ENCODE measurements around the gene FOXO6.
A peak's percentile ranks its signal among the peaks of the same experiment; 100 is the strongest.

Gene FOXO6

GRCh38 chr1:41360786-41361494 lies at the start of gene FOXO6:
FOXO6 (plus strand) TSS chr1:41361434.
- Mint-ChIP-seq H3K27me3 (peaks cover 34% of the 10 kb centered on the region), H3K4me1 (ENCODE audit: low read depth) (peaks cover 9% of the 10 kb centered on the region), H3K9me3 (no peaks in the 10 kb centered on the region), H3K36me3 (ENCODE audit: low read depth) (no peaks in the 10 kb centered on the region), H3K27ac (no peak within 1 kb of the TSS), H3K4me3 (peak within 1 kb of the TSS; percentile 60)

GRCh38 chr1:41312991-41313645 lies 48.1 kb upstream of the FOXO6 start:
- Mint-ChIP-seq H3K9me3 (peaks cover 4% of the 10 kb centered on the region), H3K27ac (no peak overlapping the region), H3K27me3 (no peaks in the 10 kb centered on the region), H3K36me3 (ENCODE audit: low read depth) (no peaks in the 10 kb centered on the region), H3K4me1 (ENCODE audit: low read depth) (no peaks in the 10 kb centered on the region), H3K4me3 (no peak overlapping the region)

- Mint-ChIP-seq H3K4me3 (no peak overlapping the region), H3K36me3 (ENCODE audit: low read depth) (no peaks in the 10 kb centered on the region), H3K9me3 (no peaks in the 10 kb centered on the region), H3K27me3 (no peaks in the 10 kb centered on the region), H3K27ac (no peak overlapping the region), H3K4me1 (ENCODE audit: low read depth) (no peaks in the 10 kb centered on the region)
Measured at GRCh38 chr1:41313661-41314131, 47.5 kb upstream of the FOXO6 start.

GRCh38 chr1:41314376-41315145 lies 46.7 kb upstream of the FOXO6 start:
- Mint-ChIP-seq H3K27ac (no peak overlapping the region), H3K4me1 (ENCODE audit: low read depth) (no peaks in the 10 kb centered on the region), H3K4me3 (no peak overlapping the region), H3K36me3 (ENCODE audit: low read depth) (no peaks in the 10 kb centered on the region), H3K27me3 (no peaks in the 10 kb centered on the region), H3K9me3 (no peaks in the 10 kb centered on the region)

GRCh38 chr1:41315146-41315822 lies 46.0 kb upstream of the FOXO6 start:
- Mint-ChIP-seq H3K4me3 (no peak overlapping the region), H3K36me3 (ENCODE audit: low read depth) (no peaks in the 10 kb centered on the region), H3K9me3 (no peaks in the 10 kb centered on the region)

GRCh38 chr1:41315871-41316270 lies 45.4 kb upstream of the FOXO6 start:
- no peaks in the 10 kb centered on the region for H3K9me3 Mint-ChIP-seq
- no peaks in the 10 kb centered on the region for H3K36me3 Mint-ChIP-seq (ENCODE audit: low read depth)
- no peak overlapping the region for H3K4me3 Mint-ChIP-seq
- H3K27ac Mint-ChIP-seq, result no peak overlapping the region
- no peaks in the 10 kb centered on the region for H3K4me1 Mint-ChIP-seq (ENCODE audit: low read depth)
- H3K27me3 Mint-ChIP-seq, result no peaks in the 10 kb centered on the region

More at GRCh38 chr1:41315146-41315822, 46.0 kb upstream of the FOXO6 start:
- H3K27ac Mint-ChIP-seq, result no peak overlapping the region
- no peaks in the 10 kb centered on the region for H3K4me1 Mint-ChIP-seq (ENCODE audit: low read depth)
- no peaks in the 10 kb centered on the region for H3K27me3 Mint-ChIP-seq

GRCh38 chr1:41317361-41317760 lies 43.9 kb upstream of the FOXO6 start:
- Mint-ChIP-seq H3K4me1 (ENCODE audit: low read depth) (no peaks in the 10 kb centered on the region), H3K9me3 (no peaks in the 10 kb centered on the region), H3K27me3 (no peaks in the 10 kb centered on the region), H3K4me3 (no peak overlapping the region), H3K27ac (no peak overlapping the region), H3K36me3 (ENCODE audit: low read depth) (no peaks in the 10 kb centered on the region)

- Mint-ChIP-seq H3K9me3 (no peaks in the 10 kb centered on the region), H3K27me3 (no peaks in the 10 kb centered on the region), H3K4me1 (ENCODE audit: low read depth) (no peaks in the 10 kb centered on the region), H3K4me3 (no peak overlapping the region), H3K36me3 (ENCODE audit: low read depth) (no peaks in the 10 kb centered on the region), H3K27ac (no peak overlapping the region)
Measured at GRCh38 chr1:41318135-41318534, 43.1 kb upstream of the FOXO6 start.

- Mint-ChIP-seq H3K4me1 (ENCODE audit: low read depth) (no peaks in the 10 kb centered on the region), H3K36me3 (ENCODE audit: low read depth) (no peaks in the 10 kb centered on the region), H3K27ac (no peak overlapping the region), H3K4me3 (no peak overlapping the region), H3K27me3 (no peaks in the 10 kb centered on the region), H3K9me3 (no peaks in the 10 kb centered on the region)
Measured at GRCh38 chr1:41319106-41319755, 42.0 kb upstream of the FOXO6 start.

GRCh38 chr1:41319807-41320711 lies 41.2 kb upstream of the FOXO6 start:
- no peaks in the 10 kb centered on the region for H3K4me1 Mint-ChIP-seq (ENCODE audit: low read depth)
- H3K9me3 Mint-ChIP-seq, result no peaks in the 10 kb centered on the region
- no peaks in the 10 kb centered on the region for H3K36me3 Mint-ChIP-seq (ENCODE audit: low read depth)
- no peak overlapping the region for H3K27ac Mint-ChIP-seq
- no peaks in the 10 kb centered on the region for H3K27me3 Mint-ChIP-seq
- H3K4me3 Mint-ChIP-seq, result no peak overlapping the region

- H3K4me1 Mint-ChIP-seq (ENCODE audit: low read depth), result no peaks in the 10 kb centered on the region
- H3K27ac Mint-ChIP-seq, result no peak overlapping the region
- no peaks in the 10 kb centered on the region for H3K36me3 Mint-ChIP-seq (ENCODE audit: low read depth)
- H3K9me3 Mint-ChIP-seq, result no peaks in the 10 kb centered on the region
- H3K4me3 Mint-ChIP-seq, result no peak overlapping the region
- H3K27me3 Mint-ChIP-seq, result no peaks in the 10 kb centered on the region
Measured at GRCh38 chr1:41320895-41321676, 40.1 kb upstream of the FOXO6 start.

GRCh38 chr1:41322101-41322661 lies 39.1 kb upstream of the FOXO6 start:
- H3K36me3 Mint-ChIP-seq (ENCODE audit: low read depth), result no peaks in the 10 kb centered on the region
- no peaks in the 10 kb centered on the region for H3K9me3 Mint-ChIP-seq
- H3K27me3 Mint-ChIP-seq, result no peaks in the 10 kb centered on the region
- H3K4me3 Mint-ChIP-seq, result no peak overlapping the region
- H3K4me1 Mint-ChIP-seq (ENCODE audit: low read depth), result no peaks in the 10 kb centered on the region
- no peak overlapping the region for H3K27ac Mint-ChIP-seq

GRCh38 chr1:41322835-41323234 lies 38.4 kb upstream of the FOXO6 start:
- Mint-ChIP-seq H3K4me1 (ENCODE audit: low read depth) (no peaks in the 10 kb centered on the region), H3K27ac (no peak overlapping the region), H3K36me3 (ENCODE audit: low read depth) (no peaks in the 10 kb centered on the region), H3K9me3 (no peaks in the 10 kb centered on the region), H3K4me3 (no peak overlapping the region), H3K27me3 (no peaks in the 10 kb centered on the region)

Measured in stimulated activated naive CD8-positive, alpha-beta T cell treated with anti-CD3 and anti-CD28 coated beads, Interleukin-15, Interleukin-2, amounts not matched to agents 100 ng/mL and 50 ng/mL, for 24 hours (primary cell).